CD4-positive, alpha-beta T cell treated with Interleukin-10 for 1 hour (primary cell): Measurements from ENCODE around the gene NACC2.

Experiments
- DNase-seq: peaks from one replicate; pipeline ENCODE4 v3.0.0-alpha.2; 2020

NACC2 gene

DNA sequence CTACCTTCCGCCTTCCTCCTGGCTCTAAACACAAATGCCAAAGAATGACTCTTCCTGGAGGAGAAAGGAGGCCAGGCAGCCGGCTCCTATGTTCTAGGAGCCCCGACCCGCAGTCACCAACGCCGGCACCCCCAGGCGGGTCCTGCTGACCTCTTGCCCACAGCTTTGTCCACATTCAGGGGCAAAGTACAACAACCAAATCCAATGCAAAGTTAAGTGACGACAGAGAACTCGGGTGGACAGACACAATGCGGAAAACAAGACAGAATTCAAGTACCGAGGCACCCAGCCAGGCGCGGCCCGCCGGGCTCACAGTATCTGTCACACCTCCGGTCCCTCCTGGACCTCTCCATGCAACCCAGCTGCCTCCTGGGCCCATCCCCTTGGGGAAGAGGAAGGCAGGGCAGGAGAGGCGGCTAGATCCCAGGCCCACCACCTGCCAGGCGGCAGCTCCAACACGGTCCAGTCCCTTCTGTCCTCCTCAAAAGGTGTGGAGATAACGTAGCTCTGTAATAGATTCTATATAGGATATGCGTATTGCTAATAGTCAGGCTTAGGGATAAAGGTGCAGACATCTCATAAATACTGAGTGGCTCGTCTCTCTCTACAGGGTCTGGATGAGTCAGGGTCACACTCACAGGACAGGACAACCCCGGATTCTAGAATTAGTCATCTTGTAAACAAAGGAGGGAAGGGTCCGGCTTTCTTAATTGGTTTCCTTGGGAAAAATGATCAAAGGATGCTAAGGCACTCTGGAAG is 87.0 kb downstream of the NACC2 start:
- DNase-seq, result no peak

DNA sequence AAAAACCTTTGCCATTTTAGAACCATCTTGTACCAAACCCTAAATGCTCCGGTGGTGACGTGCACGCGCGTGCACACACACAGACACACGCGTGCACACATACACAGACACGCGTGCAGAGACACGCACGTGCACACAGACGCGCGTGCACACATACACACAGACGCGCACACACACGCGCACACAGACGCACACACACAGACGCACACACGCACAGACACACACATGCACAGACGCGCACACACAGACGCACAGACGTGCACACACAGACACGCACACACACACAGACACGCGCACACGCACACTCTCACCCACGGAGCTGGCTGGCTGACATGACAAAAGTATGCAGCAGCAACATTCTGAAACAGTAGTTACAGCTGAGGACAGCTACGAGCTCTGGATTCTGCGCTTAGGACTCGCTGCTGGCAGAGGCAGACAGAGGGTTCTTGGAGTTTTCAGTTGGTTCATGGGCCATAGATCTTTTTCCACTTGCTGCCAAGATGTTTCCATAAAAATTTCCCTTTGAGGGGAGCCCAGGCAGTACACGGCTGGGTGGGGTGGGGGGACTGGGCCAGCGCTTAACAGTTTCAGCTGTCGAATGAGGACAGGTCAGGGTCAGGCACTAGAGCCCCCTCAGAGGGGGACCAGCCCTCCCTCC is 87.7 kb downstream of the NACC2 start:
- DNase-seq, result no peak

DNA sequence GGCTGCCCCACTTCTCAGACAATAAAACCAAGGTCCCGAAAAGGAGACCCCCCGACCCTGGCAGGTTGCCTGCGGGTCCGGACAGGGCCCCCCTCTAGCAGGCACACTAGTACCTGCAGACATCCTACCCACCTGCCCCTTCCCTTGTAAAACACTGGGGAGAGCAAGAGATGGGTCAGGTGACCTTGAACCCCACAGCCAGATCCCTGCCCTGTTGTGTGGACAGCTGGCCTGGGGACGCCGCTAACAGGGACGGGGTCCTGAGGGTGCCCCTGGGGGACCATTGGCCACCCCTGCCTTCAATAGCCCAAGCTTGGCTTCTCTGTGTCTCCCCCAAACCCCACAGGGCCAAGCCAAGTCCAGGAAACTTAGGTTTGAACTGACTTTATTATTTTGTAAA is 88.9 kb downstream of the NACC2 start:
- DNase-seq, result no peak

DNA sequence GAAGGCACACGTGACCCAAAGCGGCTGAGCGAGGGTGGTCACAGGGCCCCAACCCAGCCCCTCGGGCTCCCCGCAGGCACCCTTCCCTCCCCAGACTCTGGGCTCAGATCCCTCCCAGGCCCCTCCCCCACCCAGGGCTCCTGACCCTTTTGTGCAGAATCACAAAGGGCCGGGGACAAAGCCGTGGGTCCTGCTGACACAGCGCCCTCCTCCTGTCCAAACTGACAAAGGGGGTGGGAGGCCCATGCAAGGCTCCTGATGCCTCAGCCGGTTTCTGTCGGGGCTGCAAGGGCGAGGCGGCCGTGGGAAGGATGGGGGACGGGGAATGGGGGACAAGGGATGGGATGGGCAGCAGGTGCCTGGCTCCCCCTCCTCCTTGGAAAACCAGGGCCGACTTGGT is 90.4 kb downstream of the NACC2 start:
- no peak for DNase-seq

DNA sequence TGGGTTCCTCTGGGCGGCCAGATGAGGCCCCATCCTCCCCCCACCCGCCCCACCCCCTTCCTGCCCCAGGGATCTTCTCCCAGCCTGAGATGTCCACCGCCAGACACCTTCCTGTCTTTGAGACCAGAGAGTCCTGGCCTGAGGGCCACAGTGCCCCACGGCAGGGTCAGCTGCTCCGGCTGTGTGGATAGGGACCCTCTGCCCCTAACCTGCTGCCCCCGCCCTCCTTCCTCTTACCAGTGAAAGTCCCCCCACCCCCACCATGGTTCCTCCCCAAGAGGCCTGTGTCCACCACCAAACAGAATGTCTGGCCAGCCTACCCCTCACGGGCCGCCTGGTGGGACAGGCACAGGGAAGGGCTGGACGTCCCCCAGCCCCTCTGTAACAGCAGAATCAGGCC is 90.9 kb downstream of the NACC2 start:
- DNase-seq, result no peak

DNA sequence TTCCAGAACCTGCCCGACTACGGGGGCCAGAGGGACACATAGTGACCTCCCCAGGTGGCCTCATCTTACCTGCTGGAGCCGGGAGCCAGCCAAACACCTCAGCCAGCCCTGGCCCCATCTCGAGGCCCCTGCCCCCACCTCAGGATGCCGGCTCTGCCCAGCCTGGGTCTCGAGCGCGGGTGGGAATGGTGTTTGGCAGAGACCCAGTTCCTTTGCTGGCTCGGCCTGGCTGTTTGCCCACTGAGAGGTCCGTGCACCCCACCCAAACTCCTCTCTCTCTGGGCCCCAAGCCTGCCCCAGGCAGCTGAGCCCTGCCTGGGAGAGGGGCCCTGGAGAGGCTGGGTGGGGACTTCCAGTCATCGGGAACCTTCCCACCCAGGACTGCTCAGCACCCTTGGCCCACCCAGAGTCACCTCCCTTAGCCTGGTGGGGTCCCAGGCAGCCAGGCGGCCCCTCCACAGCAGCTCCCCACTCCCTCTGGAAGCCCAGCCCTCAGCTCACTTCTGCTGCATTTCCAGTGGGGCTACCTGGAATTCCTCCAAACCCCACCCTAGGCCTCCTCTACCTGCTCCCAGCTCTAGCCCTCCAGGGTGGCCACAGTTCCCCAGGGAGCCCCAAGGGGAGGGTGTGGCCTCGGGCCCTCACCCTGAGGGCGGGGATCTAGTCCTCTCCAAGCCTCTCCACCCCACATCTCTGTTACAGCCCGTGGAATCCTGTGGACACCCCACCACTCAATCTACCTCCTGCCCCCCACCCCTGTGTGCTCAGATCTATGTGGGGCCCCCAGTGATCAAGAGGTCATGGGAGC is 91.5 kb downstream of the NACC2 start:
- no peak for DNase-seq

DNA sequence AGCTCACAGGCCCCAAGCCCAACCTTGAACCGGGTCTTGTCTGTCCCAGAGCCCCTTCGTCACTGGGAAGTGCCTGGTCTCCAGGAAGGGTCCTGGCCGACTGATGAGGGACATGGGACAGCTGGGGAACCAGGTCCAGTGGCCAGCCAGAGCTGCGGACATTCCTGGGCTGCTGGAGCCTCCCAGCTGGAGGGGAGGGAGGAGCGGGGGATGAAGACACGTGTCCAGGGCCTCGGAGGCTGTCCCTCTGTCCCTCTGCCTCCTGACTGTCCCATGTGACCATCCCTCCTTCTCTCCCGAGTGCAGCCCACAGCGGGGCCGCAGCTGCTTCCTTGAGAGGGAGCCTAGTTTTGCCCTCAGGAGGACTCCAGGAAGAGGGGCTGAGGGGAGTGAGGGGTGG is 92.2 kb downstream of the NACC2 start:
- no peak for DNase-seq

DNA sequence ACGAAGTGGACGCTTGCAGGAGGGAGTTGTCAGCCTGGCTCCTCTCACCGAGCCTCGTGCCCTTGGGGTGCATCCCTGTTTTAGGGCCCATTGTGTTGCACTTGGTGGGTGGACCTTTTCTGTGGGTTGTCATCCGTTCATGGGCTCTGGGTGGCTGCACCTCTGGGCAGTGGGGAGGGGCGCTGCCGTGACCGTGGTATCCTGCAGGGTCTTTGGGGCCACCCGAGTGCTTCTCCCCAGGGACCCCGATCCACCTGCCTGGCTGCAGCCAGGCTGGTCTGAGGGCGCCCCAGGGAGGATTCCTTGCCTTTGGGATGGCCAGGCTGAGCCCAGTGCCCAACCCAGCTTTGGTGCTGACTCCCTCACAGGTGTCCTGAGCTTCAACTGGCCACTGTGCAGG is 92.9 kb downstream of the NACC2 start:
- DNase-seq, result no peak

DNA sequence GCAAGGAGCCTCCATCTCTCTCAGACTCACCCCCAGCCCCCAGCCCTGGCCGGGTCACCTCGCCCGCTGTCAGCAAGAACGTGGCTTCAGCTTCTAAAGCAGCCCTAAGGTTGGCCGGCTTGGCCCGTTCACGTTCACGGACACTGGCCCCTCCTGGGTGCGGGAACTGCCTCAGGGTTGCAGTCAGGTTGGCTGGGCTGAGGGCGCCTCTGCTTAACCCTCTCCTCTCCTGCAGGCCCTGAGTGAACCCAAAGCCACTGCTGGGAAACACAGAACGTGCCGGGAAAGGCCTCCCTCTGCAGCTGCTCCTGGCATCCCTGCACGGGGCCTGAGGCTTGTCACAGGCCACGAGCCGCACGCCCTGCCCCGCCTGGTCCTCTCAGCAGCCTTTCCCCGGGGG is 93.9 kb downstream of the NACC2 start:
- no peak for DNase-seq

DNA sequence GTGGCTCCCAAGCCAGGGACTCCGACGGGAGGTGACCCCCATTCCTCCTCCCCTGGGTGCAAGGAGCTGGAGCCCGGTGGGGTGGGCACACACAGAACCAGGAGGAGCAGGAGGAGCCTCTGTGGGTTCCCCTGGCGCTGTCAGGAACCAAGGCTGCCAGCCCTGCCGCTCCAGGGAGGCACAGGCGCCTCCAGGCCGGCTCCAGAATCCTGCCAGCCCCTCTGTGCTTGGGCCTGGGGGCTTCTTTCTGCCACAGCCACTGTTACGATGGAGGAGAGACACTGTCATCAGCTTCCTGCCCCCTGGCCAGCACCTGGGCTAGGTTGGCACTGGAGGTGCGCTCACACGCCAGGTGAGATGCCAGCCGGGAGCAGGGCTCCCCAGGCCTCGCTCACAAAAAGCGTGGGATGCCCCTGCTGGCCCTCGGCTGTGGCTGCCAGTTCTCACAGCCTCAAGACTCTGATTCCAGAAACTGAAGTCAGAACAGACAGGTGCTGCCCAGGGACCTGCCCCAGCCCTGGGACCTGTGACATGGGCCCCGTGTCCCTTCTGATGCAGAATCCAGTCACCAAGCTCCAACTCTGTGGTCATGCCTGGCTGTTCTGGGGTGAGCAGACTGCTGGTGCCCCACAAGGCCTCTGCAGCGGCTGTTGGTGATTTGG is 96.5 kb downstream of the NACC2 start:
- no peak for DNase-seq

DNA sequence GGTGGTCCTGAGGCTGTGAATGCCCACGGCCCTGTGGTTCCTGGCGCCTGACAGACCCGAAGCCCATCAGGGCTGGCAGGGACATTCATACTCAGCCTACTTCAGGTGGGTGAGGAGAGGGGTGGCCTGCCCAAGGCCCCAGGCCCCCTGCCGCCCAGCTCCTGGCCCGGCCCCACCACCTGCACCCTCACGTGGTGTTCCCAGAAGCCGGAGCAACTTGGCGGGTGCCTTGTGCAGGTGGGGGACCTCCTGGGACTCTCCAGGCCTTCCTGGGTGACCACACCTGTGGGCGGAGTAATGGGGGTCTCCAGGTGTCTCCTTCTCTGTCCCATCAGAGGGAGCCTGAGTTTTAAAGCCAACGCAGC is 97.1 kb downstream of the NACC2 start:
- DNase-seq, result no peak

DNA sequence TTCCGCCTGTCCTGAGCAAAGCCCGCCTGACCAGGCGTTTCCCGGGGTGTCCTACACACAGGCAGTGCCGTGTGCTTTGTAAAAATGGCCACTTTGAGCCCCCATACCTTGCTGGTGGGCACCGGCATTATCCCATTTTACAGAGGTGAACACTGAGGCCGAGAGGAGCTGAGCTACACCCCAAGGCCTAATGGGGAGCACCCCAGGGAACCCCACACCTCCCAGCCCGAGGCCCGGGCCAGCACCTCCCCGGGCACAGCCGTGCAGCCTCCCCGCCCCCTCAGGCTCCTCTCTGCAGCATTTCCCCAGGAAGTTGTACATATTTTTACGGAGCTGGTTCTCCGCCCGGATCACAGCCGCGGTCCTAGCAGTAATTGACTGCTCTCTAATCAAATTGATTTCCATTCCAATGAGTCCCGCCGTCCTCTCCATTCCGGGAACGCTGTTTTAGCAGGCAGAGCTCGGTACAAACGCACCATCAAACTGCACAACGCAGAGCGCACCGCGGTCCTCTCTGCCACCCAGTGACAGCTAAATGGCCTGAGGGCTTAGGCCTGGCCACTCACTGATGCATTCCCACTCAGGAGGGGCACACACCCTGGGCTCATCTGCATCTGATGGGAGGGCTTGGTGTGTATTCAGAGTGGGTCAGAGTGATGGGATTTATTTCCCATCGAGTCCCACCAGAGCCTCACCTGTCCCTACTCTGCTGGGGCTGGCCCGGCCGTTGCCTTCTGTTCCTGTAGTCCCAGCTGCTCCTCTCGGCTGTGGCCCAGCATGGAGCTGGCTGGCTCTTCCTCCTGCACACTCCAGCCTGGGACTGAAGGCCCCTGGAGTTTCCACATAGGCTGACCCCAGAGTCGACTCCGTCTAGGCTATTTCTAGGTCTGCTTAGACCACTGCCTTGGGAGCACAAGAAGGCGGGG is 97.7 kb downstream of the NACC2 start:
- DNase-seq, result no peak

DNA sequence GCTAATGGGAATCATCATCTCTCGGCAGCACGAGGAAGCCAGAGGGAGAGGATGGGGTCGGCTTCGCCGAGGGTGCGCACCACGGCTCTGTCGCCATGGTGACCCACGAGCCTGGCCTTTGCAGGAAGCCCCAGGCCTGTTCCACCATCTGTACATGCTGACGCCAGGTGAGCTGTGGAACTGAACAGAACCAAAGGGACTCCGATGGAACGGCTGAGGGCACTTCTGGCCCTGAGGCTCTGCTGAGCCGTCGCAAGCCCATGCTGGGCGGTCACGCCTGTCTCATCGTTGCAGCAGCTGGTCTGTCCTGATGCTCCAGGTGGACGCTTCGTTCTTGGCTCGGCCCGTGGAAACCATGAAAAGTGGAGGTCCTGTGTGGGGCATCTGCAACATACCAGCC is 99.3 kb downstream of the NACC2 start:
- DNase-seq, result no peak

DNA sequence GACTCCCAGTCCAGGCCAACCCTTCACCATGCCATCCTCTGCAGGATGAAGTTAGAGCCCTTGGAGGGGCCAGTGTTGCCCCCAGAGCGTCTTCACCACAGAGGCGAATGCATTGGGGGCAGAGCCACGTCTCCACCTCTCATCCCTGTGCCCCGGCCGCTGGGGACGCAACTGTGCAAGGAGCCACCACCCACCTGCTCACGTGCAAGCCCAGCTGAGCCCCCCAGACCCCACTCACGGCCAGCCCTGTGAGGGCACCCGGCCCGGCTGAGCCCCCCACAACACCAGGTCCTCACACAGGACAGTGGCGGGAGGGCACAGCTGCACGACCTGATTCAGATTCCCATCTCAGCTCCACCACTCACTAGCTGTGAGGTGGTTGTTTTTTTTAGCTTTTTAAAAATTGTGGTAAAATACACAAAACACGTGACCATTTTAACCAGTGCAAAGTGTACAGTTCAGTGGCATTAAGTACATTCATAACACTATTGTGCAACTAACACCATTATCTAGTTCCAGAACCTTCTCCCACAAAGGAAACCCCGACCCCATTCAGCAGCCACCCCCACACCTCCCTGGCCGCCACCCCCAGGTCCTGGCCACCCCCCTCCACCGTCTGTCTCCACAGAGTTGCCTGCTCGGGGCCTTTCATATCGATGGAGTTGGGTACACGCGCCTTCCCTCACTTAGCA is 100.4 kb downstream of the NACC2 start:
- no peak for DNase-seq

DNA sequence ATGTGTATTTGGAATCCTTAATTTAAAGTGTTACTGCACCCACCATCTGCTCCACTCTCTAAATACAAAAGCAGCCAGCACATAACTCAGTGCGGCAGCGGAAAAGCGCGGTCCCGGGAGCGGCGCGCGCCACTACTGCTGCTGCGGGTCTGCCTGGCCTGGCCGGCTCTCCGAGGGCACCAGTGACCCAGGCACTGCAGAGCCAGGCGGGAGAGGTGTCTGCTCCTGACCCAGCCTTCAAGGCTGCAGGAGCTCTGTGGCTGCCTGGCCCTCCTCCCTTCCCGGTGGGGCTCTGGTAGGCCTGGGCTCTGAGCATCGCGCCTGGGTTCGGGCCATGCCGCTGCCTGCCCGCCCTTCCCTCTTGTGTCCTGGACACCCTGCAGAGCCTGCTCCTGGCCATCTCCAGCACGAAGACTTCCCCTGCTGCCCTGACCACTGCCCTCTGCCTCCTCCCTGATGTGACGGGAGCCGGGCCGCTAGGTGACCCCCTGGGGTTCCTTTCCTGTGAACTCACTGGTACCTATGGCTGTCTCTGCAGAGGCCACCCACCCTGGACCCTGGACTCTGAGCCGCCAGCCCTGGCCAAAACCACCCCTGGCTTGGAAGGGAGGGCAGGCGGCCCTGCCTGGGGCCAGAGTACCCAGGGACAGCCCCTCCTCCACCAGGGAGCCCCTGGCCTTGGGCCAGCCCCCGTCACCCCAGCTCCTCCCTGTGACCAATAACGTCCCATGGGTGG is 101.2 kb downstream of the NACC2 start:
- DNase-seq, result no peak

DNA sequence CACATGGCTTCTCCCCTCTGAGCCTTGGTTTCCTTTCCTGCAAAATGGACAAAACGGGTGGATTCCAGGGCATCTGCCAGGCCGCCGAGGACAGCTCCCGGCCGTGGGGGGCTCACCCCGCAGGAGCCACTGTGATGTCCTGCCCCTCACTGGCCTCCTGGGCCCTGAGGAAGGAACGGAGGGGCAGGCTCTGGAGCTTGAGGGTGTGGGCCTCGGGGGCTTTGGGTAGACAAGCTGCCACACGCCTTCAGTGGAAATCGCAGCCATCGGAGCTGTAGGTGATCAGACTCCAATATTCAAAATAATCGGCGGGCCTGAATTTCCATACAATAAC is 101.7 kb downstream of the NACC2 start:
- no peak for DNase-seq

DNA sequence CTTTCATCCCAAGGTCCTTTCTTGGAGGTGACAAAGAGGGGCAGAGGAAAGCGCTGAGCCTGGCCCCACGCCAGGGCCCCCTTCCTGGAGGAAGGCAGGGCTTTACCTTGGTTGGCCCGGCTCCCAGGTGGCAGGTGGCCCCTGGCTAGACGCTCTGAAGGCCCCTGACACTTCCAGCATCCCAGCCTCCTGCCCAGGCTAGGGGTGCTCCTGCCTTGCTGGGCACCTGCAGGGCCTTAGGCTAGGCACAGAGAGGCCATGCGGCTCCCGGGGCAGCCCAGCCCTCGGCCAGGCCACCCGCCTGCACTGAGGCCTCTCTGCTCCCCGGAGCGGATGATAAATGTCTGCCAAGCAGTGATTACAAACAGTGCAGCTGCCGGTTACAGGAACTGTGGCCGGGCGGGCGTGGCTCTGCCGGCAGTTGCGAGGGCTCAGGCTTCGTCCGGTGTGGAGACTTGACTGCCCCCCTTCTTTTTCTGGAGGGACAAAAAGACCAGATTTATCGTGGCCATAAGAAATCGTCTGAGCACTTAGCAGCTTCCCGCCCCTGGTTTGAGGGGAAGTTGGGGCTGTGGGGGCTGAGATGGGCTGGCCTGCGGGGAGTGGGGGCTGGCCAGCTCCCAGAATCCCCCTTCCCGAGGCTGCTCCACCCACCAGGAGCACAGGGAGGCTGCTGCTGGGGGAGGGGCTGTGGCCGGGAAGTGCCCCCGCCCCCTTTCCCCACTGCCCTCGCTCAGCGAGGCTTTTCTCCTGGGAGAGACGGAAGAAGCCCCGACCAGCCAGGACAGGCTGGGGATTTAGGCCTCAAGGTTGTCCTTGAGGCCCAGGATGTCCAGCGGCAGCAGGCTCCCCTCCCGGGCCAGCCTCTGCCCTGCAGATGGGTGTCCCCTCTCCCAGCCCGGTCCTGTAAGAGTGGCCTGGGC is 102.3 kb downstream of the NACC2 start:
- peak; percentile 52 for DNase-seq

DNA sequence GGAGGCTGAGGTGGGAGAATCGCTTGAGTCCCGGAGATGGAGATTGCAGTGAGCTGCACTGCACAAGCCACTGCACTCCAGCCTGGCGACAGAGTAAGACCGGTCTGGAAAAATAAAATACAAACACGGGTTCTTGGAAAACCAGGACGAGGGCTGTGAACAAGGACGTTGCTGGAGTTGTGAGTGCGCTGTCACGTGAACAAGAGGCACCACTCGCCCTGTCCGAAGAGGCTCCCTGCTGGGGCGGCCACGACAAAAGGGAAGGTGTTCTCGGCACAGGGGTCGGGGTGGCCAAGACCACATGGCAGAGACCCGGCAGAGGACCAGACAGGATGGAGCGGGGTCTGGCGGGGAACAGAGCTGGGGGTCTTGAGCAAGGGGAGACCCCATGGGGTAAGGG is 103.3 kb downstream of the NACC2 start:
- no peak for DNase-seq

DNA sequence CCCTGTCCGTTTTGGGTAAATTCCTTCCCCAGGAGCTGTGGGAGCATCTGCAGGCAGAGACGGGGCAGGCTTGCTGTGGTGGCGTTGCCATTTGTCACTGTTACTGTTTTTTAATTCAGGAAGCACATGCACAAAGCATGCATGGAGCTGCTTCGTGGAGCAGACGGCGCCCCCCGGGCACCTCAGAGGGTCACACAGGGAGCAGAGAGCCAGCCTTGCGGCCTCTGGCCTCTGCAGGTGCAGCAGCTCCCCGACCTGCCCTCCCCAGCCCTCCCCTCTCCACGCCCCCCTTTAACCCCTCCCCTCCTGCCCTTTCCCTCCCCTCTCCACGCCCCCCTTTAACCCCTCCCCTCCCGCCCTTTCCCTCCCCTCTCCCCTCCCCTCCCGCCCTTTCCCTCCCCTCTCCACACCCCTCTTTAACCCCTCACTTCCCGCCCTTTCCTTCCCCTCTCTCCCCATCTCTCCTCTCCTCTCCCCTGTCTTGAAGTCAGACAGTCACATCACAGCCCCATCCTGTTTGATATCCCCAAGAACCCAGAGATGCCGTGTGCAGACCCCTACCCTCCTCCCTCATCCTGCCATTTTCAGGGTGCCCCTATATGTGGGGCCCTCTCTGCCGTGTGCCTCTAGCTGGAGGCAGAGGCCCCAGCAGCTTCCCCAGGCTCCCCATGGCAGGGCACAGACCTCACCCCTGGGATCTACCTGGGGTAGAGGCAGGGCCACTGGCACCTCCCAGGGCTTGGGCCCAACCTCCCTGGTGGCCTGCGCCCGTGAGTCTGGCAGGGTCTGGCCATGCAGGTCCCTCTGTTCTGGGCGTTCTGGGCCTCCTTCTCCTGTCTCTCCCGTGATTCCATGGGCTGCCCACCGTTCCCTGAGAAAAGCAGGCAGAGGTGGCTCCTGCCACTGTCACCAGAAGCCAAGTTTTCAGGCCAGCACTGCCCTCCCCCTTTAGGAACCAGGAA is 104.3 kb downstream of the NACC2 start:
- peak; percentile 56 for DNase-seq
